ENCODE results near the gene TRIM54. TPM values are rescaled to one million over a fixed set of nuclear protein-coding genes. Genes with fewer than 3 reads are reported as not detected.

The TRIM54 gene
- total and polyA plus RNA-seq, 2 of the 8 experiments (the other 6 are each of a cell fraction or from before 2014, with no cell fraction given) = 3.9 to 5.8 TPM

GRCh38 chr2:27236136-27236535, 46.1 kb upstream of the TRIM54 start (continued):
- TF ChIP-seq SUZ12 (IDR thresholded peaks at IDR 0.05; ENCODE audit: low read length) (no peak), GTF2F1 (IDR thresholded peaks at IDR 0.05; ENCODE audit: borderline replicate concordance, low read depth, low read length) (no peak), PHF8 (conservative IDR thresholded peaks at IDR 0.05; ENCODE audit: low read depth, low read length) (no peak), CEBPB (IDR thresholded peaks at IDR 0.05; ENCODE audit: low read depth, low read length) (no peak), GABPA (IDR thresholded peaks at IDR 0.05; ENCODE audit: borderline replicate concordance, insufficient read depth, low read length) (no peak), ZNF274 (IDR thresholded peaks at IDR 0.05; ENCODE audit: borderline replicate concordance, extremely low read depth, low read length) (no peak), POLR2AphosphoS5 (IDR thresholded peaks at IDR 0.05; ENCODE audit: low read depth, low read length) (no peak)
- TF ChIP-seq, protein P1, sequence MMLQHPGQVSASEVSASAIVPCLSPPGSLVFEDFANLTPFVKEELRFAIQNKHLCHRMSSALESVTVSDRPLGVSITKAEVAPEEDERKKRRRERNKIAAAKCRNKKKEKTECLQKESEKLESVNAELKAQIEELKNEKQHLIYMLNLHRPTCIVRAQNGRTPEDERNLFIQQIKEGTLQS (IDR thresholded peaks at IDR 0.05; ENCODE audit: insufficient read depth, low read depth, low read length) = no peak

Data from H1 (cell line).